OCI-M1 (cell line): Measurements from ENCODE around the gene ACD.

ENCODE experiments used
- DNase-seq: peaks from one replicate; lab custom pipeline; 2025; lab: John Stamatoyannopoulos, UW

Gene ACD

DNA sequence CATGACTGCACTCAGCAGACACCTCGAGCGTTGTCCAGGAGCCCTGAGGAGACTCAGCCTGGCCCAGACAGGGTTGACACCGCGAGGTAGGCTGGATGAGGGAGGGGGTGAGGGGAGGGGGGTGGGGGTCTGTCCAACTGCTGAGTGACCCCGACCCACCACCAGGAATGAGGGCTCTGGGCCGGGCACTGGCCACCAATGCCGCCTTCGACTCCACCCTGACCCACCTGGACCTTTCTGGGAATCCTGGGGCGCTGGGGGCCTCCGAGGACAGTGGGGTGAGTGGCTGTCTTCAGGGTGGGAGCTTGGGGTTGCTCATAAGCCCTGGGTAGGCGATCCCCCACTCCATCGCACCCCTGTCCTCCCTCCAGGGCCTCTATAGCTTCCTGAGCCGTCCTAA lies 12.4 kb downstream of the ACD start:
- DNase-seq = no peak

DNA sequence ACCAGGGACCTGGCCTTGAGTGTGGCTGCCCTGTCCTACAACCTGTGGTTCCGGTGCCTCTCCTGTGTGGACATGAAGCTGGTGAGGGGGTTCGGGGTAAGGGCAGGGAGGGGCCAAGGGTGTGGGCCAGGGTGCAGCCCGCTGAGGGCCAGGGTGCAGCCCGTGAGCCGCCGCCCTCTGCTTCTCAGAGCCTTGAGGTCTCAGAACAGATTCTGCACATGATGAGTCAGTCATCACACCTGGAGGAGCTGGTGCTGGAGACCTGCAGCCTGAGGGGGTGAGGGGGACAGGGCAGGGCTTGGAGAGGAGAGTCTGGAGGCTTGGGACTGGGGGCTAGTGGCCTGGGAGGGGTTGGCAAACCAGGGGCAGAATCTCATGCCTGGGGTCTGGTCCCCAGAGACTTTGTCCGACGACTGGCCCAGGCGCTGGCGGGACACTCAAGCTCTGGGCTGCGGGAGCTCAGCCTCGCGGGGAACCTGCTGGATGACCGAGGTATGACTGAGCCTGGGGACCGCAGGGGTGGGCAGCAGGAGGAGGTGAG lies 12.9 kb downstream of the ACD start:
- DNase-seq = no peak

DNA sequence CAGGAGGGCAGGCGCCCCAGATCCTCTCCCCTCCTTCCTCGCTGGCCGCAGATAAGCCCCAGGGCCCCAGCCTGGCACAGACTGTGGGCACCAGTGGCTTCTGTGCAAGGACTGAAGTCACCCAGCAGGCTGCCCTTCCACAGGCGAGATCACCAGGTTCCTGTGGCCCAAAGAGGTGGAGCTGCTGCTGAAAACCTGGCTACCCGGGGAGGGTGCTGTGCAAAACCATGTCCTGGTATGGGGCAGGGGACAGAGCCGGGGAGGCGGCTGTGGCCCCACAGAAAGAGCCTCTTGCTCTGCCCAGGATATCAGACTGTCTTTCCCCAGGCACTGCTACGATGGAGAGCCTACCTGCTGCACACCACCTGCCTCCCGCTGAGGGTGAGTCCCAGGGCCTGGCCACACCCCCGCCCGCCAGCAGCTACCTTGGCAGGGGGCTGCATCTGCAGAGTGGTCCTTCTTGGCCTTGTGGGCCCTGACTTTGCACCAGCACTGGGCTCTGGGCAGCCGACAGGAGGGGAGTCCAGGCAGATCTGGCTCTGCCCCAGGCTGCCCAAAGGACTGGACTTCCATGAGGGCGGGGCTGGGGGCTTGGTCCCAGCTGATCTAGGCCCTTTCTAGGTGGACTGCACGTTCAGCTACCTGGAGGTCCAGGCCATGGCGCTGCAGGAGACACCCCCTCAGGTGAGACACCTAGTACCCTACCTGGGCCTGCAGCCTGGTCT lies 14.5 kb downstream of the ACD start:
- DNase-seq = no peak

DNA sequence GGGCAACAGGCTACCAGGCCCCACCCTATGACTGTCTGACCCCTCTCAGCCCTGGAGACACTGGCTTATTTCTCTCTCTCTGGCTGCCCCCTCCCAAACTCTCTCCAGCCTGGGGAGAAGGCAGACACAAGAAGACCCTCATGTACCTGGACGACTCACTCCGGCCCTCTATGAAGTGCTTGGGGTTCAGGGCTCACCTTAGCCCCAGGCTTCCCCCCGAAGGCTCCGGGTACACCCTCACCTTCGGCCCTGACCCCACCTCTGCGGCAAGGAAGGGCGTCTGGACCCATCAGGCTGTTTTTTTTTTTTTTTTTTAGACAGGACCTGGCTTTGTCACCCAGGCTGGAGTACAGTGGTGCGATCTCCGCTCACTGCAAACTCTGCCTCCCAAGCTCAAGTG lies 16.0 kb downstream of the ACD start:
- DNase-seq = no peak

DNA sequence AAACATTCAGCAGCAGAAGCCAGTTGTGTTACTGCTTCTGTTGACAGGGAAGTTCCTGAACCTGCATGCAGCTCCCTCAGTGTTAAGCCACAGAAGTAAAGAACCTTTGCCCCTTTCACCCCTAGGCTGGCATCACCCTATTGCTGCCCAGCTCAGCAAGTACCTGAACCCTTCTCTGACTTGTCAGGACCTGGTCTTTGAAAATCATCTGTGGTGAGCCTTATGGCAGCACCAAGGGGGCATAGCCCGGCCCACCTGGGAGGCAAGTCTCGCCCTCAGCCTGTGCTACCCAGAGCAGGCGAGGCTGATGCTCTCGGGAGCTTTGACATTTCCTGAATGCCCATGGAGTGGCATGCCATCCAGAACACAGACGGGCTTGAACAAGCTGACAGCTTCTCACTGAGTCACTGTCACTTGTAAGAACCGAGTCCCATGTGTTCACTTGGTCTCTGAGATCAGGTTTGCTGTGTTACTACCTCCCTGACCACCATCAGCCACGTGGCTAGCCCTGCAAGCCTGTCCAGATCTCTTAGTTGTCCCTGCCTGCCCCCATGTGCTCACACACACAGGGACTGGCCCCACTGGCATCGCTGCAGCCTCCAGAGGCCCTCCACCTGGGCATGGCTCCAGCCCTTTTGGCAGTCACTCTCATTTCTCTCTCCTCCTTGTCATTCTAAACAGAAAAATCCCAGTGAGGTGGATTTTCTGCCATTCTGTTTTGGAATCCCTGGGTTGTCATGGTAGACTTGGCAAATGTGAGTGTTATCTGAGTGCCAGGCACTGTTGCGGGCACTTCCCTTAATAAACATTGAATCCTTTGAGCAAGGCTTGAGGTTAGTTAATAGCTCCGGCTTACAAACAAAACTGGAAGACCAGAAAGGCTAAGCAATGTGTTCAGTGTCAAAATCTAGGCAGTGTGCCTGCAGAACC lies 18.0 kb downstream of the ACD start:
- no peak for DNase-seq

DNA sequence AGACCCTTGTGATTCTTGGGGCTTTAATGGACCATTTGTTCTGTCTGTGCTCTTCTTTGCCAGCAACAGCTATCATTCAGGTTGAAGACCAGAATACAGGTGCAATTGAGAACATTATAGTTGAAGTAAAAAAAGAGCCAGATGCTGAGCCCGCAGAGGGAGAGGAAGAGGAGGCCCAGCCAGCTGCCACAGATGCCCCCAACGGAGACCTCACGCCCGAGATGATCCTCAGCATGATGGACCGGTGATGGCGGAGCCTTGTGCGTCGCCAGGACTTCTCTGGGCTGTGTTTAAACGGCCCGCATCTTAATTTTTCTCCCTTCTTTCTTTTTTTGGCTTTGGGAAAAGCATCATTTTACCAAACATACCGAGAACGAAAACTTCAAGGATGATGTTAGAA lies 22.4 kb downstream of the ACD start:
- no peak for DNase-seq

DNA sequence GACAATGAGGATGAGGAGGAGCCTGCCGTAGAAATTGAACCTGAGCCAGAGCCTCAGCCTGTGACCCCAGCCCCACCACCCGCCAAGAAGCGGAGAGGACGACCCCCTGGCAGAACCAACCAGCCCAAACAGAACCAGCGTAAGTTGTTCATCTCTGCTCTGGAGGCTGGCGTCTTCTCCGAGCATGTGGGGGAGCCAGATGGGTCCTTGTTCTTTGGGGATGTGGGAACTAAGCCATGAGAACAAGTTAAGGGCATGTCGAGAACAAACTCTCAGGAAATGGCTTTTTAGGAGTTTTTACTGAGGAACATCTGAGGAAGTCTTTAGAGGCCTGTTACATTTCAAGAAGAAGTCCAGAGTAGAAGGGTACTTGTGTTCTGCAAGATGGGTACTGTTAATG lies 23.3 kb downstream of the ACD start:
- no peak for DNase-seq

DNA sequence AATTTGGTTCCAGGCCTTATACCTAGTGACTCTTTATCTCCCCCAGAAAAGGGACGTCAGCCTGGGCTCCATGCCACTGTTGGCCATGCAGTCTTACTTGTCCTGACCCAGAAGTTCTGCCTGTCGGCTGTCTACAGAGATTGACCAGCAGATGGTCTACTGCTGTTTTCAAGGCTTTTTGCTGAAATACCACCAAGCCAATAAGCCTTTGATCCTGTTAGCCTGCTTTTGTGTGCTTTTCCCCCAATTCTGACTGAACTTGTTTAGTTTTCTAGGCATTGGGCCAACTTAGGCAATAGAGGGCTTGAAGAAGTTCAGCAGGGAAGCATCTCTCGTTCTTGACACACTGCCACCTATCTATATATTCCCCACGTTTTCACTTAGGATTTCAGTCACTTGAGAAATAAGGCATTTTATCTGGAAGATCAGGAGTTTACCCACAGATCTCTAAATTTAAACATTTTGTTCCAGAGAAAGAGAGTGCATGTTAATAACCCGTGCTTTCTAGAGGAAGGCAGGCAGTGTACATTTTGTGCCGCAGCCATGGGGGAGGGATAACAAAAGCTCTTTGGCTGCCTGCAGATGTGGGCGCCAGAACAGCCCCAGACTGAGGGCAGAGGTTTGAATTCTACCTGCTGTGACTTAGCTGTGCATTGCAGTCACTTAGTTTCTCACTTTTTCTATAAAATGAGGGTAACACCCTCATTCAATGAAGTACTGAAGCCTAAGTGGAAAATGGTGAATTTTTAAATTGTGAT lies 27.5 kb downstream of the ACD start:
- no peak for DNase-seq

DNA sequence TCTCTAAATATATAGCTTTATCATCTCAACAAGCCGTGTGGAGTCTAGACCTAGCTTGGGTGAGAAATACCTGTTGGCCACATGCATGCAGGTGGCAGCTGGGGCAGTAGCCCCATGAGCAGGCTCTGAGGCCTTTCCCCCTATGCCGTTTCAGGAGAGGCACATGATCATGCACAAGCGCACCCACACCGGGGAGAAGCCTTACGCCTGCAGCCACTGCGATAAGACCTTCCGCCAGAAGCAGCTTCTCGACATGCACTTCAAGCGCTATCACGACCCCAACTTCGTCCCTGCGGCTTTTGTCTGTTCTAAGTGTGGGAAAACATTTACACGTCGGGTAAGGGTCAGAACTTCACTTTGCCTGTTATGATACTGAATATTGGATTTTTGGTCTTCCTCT lies 31.8 kb downstream of the ACD start:
- DNase-seq = no peak

DNA sequence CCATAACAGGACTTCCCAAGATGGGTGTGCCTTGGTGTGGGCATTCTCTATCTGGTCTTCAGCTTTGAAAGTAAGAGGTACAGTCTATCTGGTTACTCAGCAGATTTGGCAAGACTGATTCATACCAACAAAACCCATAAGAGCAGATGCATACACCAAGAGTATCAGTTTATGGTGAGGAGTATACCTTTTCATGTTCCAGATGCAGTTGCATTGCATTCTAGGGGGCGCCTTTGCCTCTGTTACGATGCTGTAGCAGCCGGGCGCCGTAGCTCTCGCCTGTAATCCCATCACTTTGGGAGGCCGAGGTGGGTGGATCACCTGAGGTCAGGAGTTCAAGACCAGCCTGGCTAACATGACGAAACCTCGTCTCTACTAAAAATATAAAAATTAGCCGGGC lies 46.3 kb downstream of the ACD start:
- no peak for DNase-seq

DNA sequence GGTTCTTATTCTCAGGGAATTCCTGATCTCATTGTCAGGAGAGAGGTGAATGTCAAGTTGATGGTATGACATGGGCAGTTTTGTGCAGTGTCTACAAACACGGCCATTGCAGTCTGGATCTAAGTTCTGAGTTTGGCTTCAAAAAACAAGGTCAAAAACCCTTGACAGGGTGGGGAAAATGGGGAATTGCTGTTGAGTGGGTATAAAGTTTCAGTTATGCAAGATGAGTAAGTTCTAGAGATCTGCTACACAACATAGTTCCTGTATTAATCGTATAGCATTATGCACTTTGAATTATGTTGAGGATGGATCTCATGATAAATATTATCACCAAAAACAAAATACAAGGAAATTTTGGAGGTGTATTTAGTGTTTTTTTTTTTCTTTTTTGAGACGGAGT lies 51.7 kb downstream of the ACD start:
- no peak for DNase-seq
